Effector memory CD8-positive, alpha-beta T cell (primary cell): ENCODE results near the gene EXOSC7.

Source experiments
- ATAC-seq: fragments of 150-1000 bp; cut with Tn5 transposase; replicated peaks from 2 replicates; pipeline ENCODE4 v1.10.0; 2021; ENCODE audit warnings: mild to moderate bottlenecking, moderate library complexity
- DNase-seq, 3 experiments: peaks; one replicate each; pipeline ENCODE4 v3.0.0; 2021
- H3K27ac Mint-ChIP-seq, 2 donors: one replicate each; pipeline ENCODE4 v1.8.0; 2022; ENCODE audit warnings: mild to moderate bottlenecking in 2 of 2, mixed read lengths in 2 of 2, moderate library complexity in 2 of 2
- H3K27me3 Mint-ChIP-seq, 2 donors: one replicate each; pipeline ENCODE4 v1.8.0; 2022; ENCODE audit warnings: mixed read lengths in 2 of 2
- H3K36me3 Mint-ChIP-seq: one replicate; pipeline ENCODE4 v1.8.0; 2022; ENCODE audit warnings: mild to moderate bottlenecking, moderate library complexity, mixed read lengths; ENCODE audit not compliant: insufficient read depth
- H3K4me1 Mint-ChIP-seq, 2 donors: one replicate each; pipeline ENCODE4 v1.8.0; 2022; ENCODE audit warnings: low read depth in 2 of 2, mixed read lengths in 2 of 2
- H3K4me3 Mint-ChIP-seq, 2 donors: one replicate each; pipeline ENCODE4 v1.8.0; 2022; ENCODE audit warnings: mild to moderate bottlenecking in 2 of 2, mixed read lengths in 2 of 2, moderate library complexity in 2 of 2
- H3K9me3 Mint-ChIP-seq, 2 donors: one replicate each; pipeline ENCODE4 v1.8.0; 2022; ENCODE audit warnings: mixed read lengths in 2 of 2

The EXOSC7 gene

GRCh38 chr3:44950275-44950734 is 25.7 kb upstream of the EXOSC7 start:
- Mint-ChIP-seq H3K27me3 (no peaks in the 10 kb centered on the region), H3K4me1 (peaks cover 24 to 29% of the 10 kb centered on the region in 2 donors), H3K27ac (no peak overlapping the region), H3K36me3 (peaks cover 11% of the 10 kb centered on the region), H3K4me3 (no peak overlapping the region), H3K9me3 (no peaks in the 10 kb centered on the region)
- no peak for DNase-seq
- no peak for ATAC-seq

- H3K4me1 Mint-ChIP-seq, result peaks cover 34 to 40% of the 10 kb centered on the region in 2 donors
- peak overlapping the region; percentile 36 to 42 for H3K27ac Mint-ChIP-seq
- no peaks in the 10 kb centered on the region for H3K36me3 Mint-ChIP-seq
- H3K4me3 Mint-ChIP-seq, result no peak overlapping the region
- ATAC-seq (no peak), DNase-seq (no peak)
- no peaks in the 10 kb centered on the region for H3K9me3 Mint-ChIP-seq
- H3K27me3 Mint-ChIP-seq, result no peaks in the 10 kb centered on the region
These were observed 23.4 kb upstream of the EXOSC7 start for GRCh38 chr3:44952689-44953088.

- no peak for ATAC-seq
- DNase-seq, result no peak
- Mint-ChIP-seq H3K4me1 (peaks cover 31 to 43% of the 10 kb centered on the region in 2 donors), H3K9me3 (no peaks in the 10 kb centered on the region), H3K27ac (peak overlapping the region in 1 of 2 donors; percentile 58), H3K36me3 (no peaks in the 10 kb centered on the region), H3K27me3 (no peaks in the 10 kb centered on the region), H3K4me3 (no peak overlapping the region)
These were observed 21.7 kb upstream of the EXOSC7 start for GRCh38 chr3:44954304-44954703.

- H3K4me3 Mint-ChIP-seq, result no peak overlapping the region
- peaks cover 31 to 43% of the 10 kb centered on the region in 2 donors for H3K4me1 Mint-ChIP-seq
- H3K9me3 Mint-ChIP-seq, result no peaks in the 10 kb centered on the region
- no peaks in the 10 kb centered on the region for H3K36me3 Mint-ChIP-seq
- H3K27ac Mint-ChIP-seq, result peak overlapping the region in 1 of 2 donors; percentile 58
- H3K27me3 Mint-ChIP-seq, result no peaks in the 10 kb centered on the region
- DNase-seq (no peak), ATAC-seq (no peak)
These were observed 21.1 kb upstream of the EXOSC7 start for GRCh38 chr3:44954962-44955361.

- Mint-ChIP-seq H3K9me3 (no peaks in the 10 kb centered on the region), H3K4me1 (peaks cover 28 to 43% of the 10 kb centered on the region in 2 donors), H3K27ac (no peak overlapping the region), H3K36me3 (peaks cover under 1% of the 10 kb centered on the region), H3K4me3 (no peak overlapping the region), H3K27me3 (no peaks in the 10 kb centered on the region)
- DNase-seq (no peak), ATAC-seq (no peak)
These were observed 20.1 kb upstream of the EXOSC7 start for GRCh38 chr3:44955917-44956316.

GRCh38 chr3:44957986-44958385 is 18.1 kb upstream of the EXOSC7 start:
- no peak overlapping the region for H3K27ac Mint-ChIP-seq
- no peaks in the 10 kb centered on the region for H3K9me3 Mint-ChIP-seq
- H3K4me1 Mint-ChIP-seq, result peaks cover 22 to 40% of the 10 kb centered on the region in 2 donors
- no peak for DNase-seq
- H3K27me3 Mint-ChIP-seq, result no peaks in the 10 kb centered on the region
- ATAC-seq, result no peak
- H3K4me3 Mint-ChIP-seq, result no peak overlapping the region
- H3K36me3 Mint-ChIP-seq, result peaks cover 2% of the 10 kb centered on the region

GRCh38 chr3:44958386-44958785 is 17.7 kb upstream of the EXOSC7 start:
- Mint-ChIP-seq H3K27me3 (no peaks in the 10 kb centered on the region), H3K36me3 (peaks cover 2% of the 10 kb centered on the region), H3K9me3 (no peaks in the 10 kb centered on the region), H3K4me1 (peaks cover 26 to 43% of the 10 kb centered on the region in 2 donors), H3K4me3 (no peak overlapping the region), H3K27ac (no peak overlapping the region)
- ATAC-seq (no peak), DNase-seq (no peak)

- Mint-ChIP-seq H3K9me3 (no peaks in the 10 kb centered on the region), H3K27me3 (no peaks in the 10 kb centered on the region), H3K4me1 (peaks cover 39 to 64% of the 10 kb centered on the region in 2 donors), H3K36me3 (peaks cover 9% of the 10 kb centered on the region), H3K27ac (no peak overlapping the region), H3K4me3 (no peak overlapping the region)
- ATAC-seq (no peak), DNase-seq (no peak)
These were observed 15.5 kb upstream of the EXOSC7 start for GRCh38 chr3:44960387-44961026.

GRCh38 chr3:44961888-44962287 is 14.2 kb upstream of the EXOSC7 start:
- no peak for DNase-seq
- peaks cover 9% of the 10 kb centered on the region for H3K36me3 Mint-ChIP-seq
- H3K4me3 Mint-ChIP-seq, result no peak overlapping the region
- no peaks in the 10 kb centered on the region for H3K27me3 Mint-ChIP-seq
- no peak for ATAC-seq
- H3K27ac Mint-ChIP-seq, result no peak overlapping the region
- peaks cover 38 to 67% of the 10 kb centered on the region in 2 donors for H3K4me1 Mint-ChIP-seq
- H3K9me3 Mint-ChIP-seq, result no peaks in the 10 kb centered on the region

- ATAC-seq (no peak), DNase-seq (no peak)
- Mint-ChIP-seq H3K4me3 (no peak overlapping the region), H3K9me3 (no peaks in the 10 kb centered on the region), H3K27me3 (no peaks in the 10 kb centered on the region), H3K27ac (peak overlapping the region in 1 of 2 donors; percentile 17), H3K36me3 (peaks cover 9% of the 10 kb centered on the region), H3K4me1 (peaks cover 38 to 69% of the 10 kb centered on the region in 2 donors)
These were observed 13.2 kb upstream of the EXOSC7 start for GRCh38 chr3:44962621-44963393.

GRCh38 chr3:44963571-44964325 is 12.3 kb upstream of the EXOSC7 start:
- H3K9me3 Mint-ChIP-seq, result no peaks in the 10 kb centered on the region
- no peak overlapping the region for H3K27ac Mint-ChIP-seq
- H3K4me3 Mint-ChIP-seq, result no peak overlapping the region
- peaks cover 44 to 72% of the 10 kb centered on the region in 2 donors for H3K4me1 Mint-ChIP-seq
- no peaks in the 10 kb centered on the region for H3K27me3 Mint-ChIP-seq
- ATAC-seq (no peak), DNase-seq (no peak)
- H3K36me3 Mint-ChIP-seq, result peaks cover 9% of the 10 kb centered on the region

- no peak overlapping the region for H3K4me3 Mint-ChIP-seq
- H3K9me3 Mint-ChIP-seq, result no peaks in the 10 kb centered on the region
- H3K27me3 Mint-ChIP-seq, result no peaks in the 10 kb centered on the region
- H3K36me3 Mint-ChIP-seq, result peaks cover 13% of the 10 kb centered on the region
- peaks cover 58 to 86% of the 10 kb centered on the region in 2 donors for H3K4me1 Mint-ChIP-seq
- DNase-seq (no peak), ATAC-seq (no peak)
- H3K27ac Mint-ChIP-seq, result no peak overlapping the region
These were observed 10.9 kb upstream of the EXOSC7 start for GRCh38 chr3:44965165-44965564.

- H3K4me1 Mint-ChIP-seq, result peaks cover 60 to 90% of the 10 kb centered on the region in 2 donors
- peak; percentile 10 for ATAC-seq
- DNase-seq, result no peak
- H3K27ac Mint-ChIP-seq, result peak overlapping the region; percentile 19 to 36
- no peaks in the 10 kb centered on the region for H3K27me3 Mint-ChIP-seq
- H3K36me3 Mint-ChIP-seq, result peaks cover 11% of the 10 kb centered on the region
- no peak overlapping the region for H3K4me3 Mint-ChIP-seq
- no peaks in the 10 kb centered on the region for H3K9me3 Mint-ChIP-seq
These were observed 9.2 kb upstream of the EXOSC7 start for GRCh38 chr3:44966795-44967278.
